ENCODE results near the gene SYNE2. TPM values are rescaled to one million over a fixed set of nuclear protein-coding genes. Genes with fewer than 3 reads are reported as not detected.

The SYNE2 gene
- total and polyA plus RNA-seq, 5 donors from 2014 or later = 25.6 to 348 (median 32.3) TPM

- DNase-seq (no peak), ATAC-seq (ENCODE audit: low read depth in 2 of 2) (no peak)
- Mint-ChIP-seq H3K4me1 (no peaks in the 10 kb centered on the region), H3K4me3 (no peak overlapping the region), H3K27me3 (no peaks in the 10 kb centered on the region), H3K36me3 (peaks cover 44% of the 10 kb centered on the region), H3K27ac (no peak overlapping the region), H3K9me3 (no peaks in the 10 kb centered on the region)
- no peaks in the 10 kb centered on the region for H3K9me3 ChIP-seq (ENCODE audit: control insufficient read depth in 2 of 2, low read length in 2 of 2)
- H3K27ac ChIP-seq (ENCODE audit: insufficient read depth, low read length, poor library complexity, severe bottlenecking) = no peak overlapping the region
- H3K4me1 ChIP-seq (ENCODE audit: control insufficient read depth, insufficient read depth, low read length, poor library complexity, severe bottlenecking) = no peaks in the 10 kb centered on the region
- peaks cover 81% of the 10 kb centered on the region for H3K36me3 ChIP-seq (ENCODE audit: control insufficient read depth, insufficient read depth, low read length)
- H3K4me3 ChIP-seq (ENCODE audit: low read depth, low read length) = no peak overlapping the region
- H3K27me3 ChIP-seq (ENCODE audit: control insufficient read depth, insufficient read depth, low read length) = no peaks in the 10 kb centered on the region
These were observed 257.2 kb downstream of the SYNE2 start for GRCh38 chr14:64109819-64110554.

- H3K27me3 Mint-ChIP-seq = no peaks in the 10 kb centered on the region
- H3K27ac ChIP-seq (ENCODE audit: insufficient read depth, low read length, poor library complexity, severe bottlenecking) = no peak overlapping the region
- peaks cover 0 to 2% (median 0%) of the 10 kb centered on the region in 4 donors for H3K4me1 Mint-ChIP-seq
- ATAC-seq (ENCODE audit: low read depth in 2 of 2) (no peak), DNase-seq (no peak)
- no peaks in the 10 kb centered on the region for H3K9me3 Mint-ChIP-seq
- no peaks in the 10 kb centered on the region for H3K9me3 ChIP-seq (ENCODE audit: control insufficient read depth in 2 of 2, low read length in 2 of 2)
- H3K4me3 Mint-ChIP-seq = no peak overlapping the region
- H3K36me3 ChIP-seq (ENCODE audit: control insufficient read depth, insufficient read depth, low read length) = peaks cover 81% of the 10 kb centered on the region
- no peak overlapping the region for H3K4me3 ChIP-seq (ENCODE audit: low read depth, low read length)
- peaks cover 45% of the 10 kb centered on the region for H3K36me3 Mint-ChIP-seq
- H3K4me1 ChIP-seq (ENCODE audit: control insufficient read depth, insufficient read depth, low read length, poor library complexity, severe bottlenecking) = no peaks in the 10 kb centered on the region
- no peaks in the 10 kb centered on the region for H3K27me3 ChIP-seq (ENCODE audit: control insufficient read depth, insufficient read depth, low read length)
- peak overlapping the region in 2 of 3 donors; percentile 18 to 45 for H3K27ac Mint-ChIP-seq
These were observed 258.0 kb downstream of the SYNE2 start for GRCh38 chr14:64110802-64111201.

GRCh38 chr14:64112867-64113678 is 260.3 kb downstream of the SYNE2 start:
- Histone ChIP-seq H3K27ac (ENCODE audit: insufficient read depth, low read length, poor library complexity, severe bottlenecking) (no peak overlapping the region), H3K27me3 (ENCODE audit: control insufficient read depth, insufficient read depth, low read length) (no peaks in the 10 kb centered on the region), H3K9me3 (ENCODE audit: control insufficient read depth in 2 of 2, low read length in 2 of 2) (no peaks in the 10 kb centered on the region), H3K4me1 (ENCODE audit: control insufficient read depth, insufficient read depth, low read length, poor library complexity, severe bottlenecking) (no peaks in the 10 kb centered on the region), H3K36me3 (ENCODE audit: control insufficient read depth, insufficient read depth, low read length) (peaks cover 82% of the 10 kb centered on the region), H3K4me3 (ENCODE audit: low read depth, low read length) (no peak overlapping the region)
- H3K36me3 Mint-ChIP-seq = peaks cover 47% of the 10 kb centered on the region
- no peaks in the 10 kb centered on the region for H3K27me3 Mint-ChIP-seq
- H3K4me1 Mint-ChIP-seq = peaks cover 0 to 2% (median 0%) of the 10 kb centered on the region in 4 donors
- H3K9me3 Mint-ChIP-seq = no peaks in the 10 kb centered on the region
- DNase-seq (no peak), ATAC-seq (ENCODE audit: low read depth in 2 of 2) (no peak)
- H3K27ac Mint-ChIP-seq = peak overlapping the region in 1 of 3 donors; percentile 7
- no peak overlapping the region for H3K4me3 Mint-ChIP-seq

GRCh38 chr14:64114166-64114565 is 261.4 kb downstream of the SYNE2 start:
- Histone ChIP-seq H3K9me3 (ENCODE audit: control insufficient read depth in 2 of 2, low read length in 2 of 2) (no peaks in the 10 kb centered on the region), H3K4me3 (ENCODE audit: low read depth, low read length) (no peak overlapping the region), H3K27me3 (ENCODE audit: control insufficient read depth, insufficient read depth, low read length) (no peaks in the 10 kb centered on the region), H3K4me1 (ENCODE audit: control insufficient read depth, insufficient read depth, low read length, poor library complexity, severe bottlenecking) (no peaks in the 10 kb centered on the region), H3K36me3 (ENCODE audit: control insufficient read depth, insufficient read depth, low read length) (peaks cover 79% of the 10 kb centered on the region), H3K27ac (ENCODE audit: insufficient read depth, low read length, poor library complexity, severe bottlenecking) (no peak overlapping the region)
- H3K4me1 Mint-ChIP-seq = peaks cover 0 to 2% (median 0%) of the 10 kb centered on the region in 4 donors
- H3K4me3 Mint-ChIP-seq = no peak overlapping the region
- H3K36me3 Mint-ChIP-seq = peaks cover 53% of the 10 kb centered on the region
- no peaks in the 10 kb centered on the region for H3K9me3 Mint-ChIP-seq
- DNase-seq = no peak
- no peak overlapping the region for H3K27ac Mint-ChIP-seq
- H3K27me3 Mint-ChIP-seq = no peaks in the 10 kb centered on the region
- no peak for ATAC-seq (ENCODE audit: low read depth in 2 of 2)

GRCh38 chr14:64114796-64115195 is 262.0 kb downstream of the SYNE2 start:
- H3K4me3 ChIP-seq (ENCODE audit: low read depth, low read length) = no peak overlapping the region
- H3K27ac ChIP-seq (ENCODE audit: insufficient read depth, low read length, poor library complexity, severe bottlenecking) = no peak overlapping the region
- H3K4me1 ChIP-seq (ENCODE audit: control insufficient read depth, insufficient read depth, low read length, poor library complexity, severe bottlenecking) = no peaks in the 10 kb centered on the region
- H3K36me3 ChIP-seq (ENCODE audit: control insufficient read depth, insufficient read depth, low read length) = peaks cover 79% of the 10 kb centered on the region
- H3K9me3 Mint-ChIP-seq = no peaks in the 10 kb centered on the region
- H3K36me3 Mint-ChIP-seq = peaks cover 55% of the 10 kb centered on the region
- H3K4me3 Mint-ChIP-seq = peak overlapping the region in 1 of 4 donors; percentile 95
- no peaks in the 10 kb centered on the region for H3K27me3 ChIP-seq (ENCODE audit: control insufficient read depth, insufficient read depth, low read length)
- no peak overlapping the region for H3K27ac Mint-ChIP-seq
- H3K4me1 Mint-ChIP-seq = peaks cover 0 to 2% (median 0%) of the 10 kb centered on the region in 4 donors
- no peaks in the 10 kb centered on the region for H3K27me3 Mint-ChIP-seq
- DNase-seq = no peak
- no peaks in the 10 kb centered on the region for H3K9me3 ChIP-seq (ENCODE audit: control insufficient read depth in 2 of 2, low read length in 2 of 2)
- ATAC-seq (ENCODE audit: low read depth in 2 of 2) = no peak

GRCh38 chr14:64115401-64115800 is 262.6 kb downstream of the SYNE2 start:
- peaks cover 52% of the 10 kb centered on the region for H3K36me3 Mint-ChIP-seq

GRCh38 chr14:64117671-64118402 is 265.0 kb downstream of the SYNE2 start:
- no peak overlapping the region for H3K27ac Mint-ChIP-seq
- no peak overlapping the region for H3K4me3 ChIP-seq (ENCODE audit: low read depth, low read length)
- no peaks in the 10 kb centered on the region for H3K27me3 Mint-ChIP-seq
- H3K36me3 Mint-ChIP-seq = peaks cover 58% of the 10 kb centered on the region
- no peaks in the 10 kb centered on the region for H3K9me3 ChIP-seq (ENCODE audit: control insufficient read depth in 2 of 2, low read length in 2 of 2)
- peaks cover 0 to 2% (median 0%) of the 10 kb centered on the region in 4 donors for H3K4me1 Mint-ChIP-seq
- H3K9me3 Mint-ChIP-seq = no peaks in the 10 kb centered on the region
- H3K36me3 ChIP-seq (ENCODE audit: control insufficient read depth, insufficient read depth, low read length) = peaks cover 79% of the 10 kb centered on the region
- H3K4me3 Mint-ChIP-seq = no peak overlapping the region
- DNase-seq (no peak), ATAC-seq (ENCODE audit: low read depth in 2 of 2) (no peak)
- no peaks in the 10 kb centered on the region for H3K27me3 ChIP-seq (ENCODE audit: control insufficient read depth, insufficient read depth, low read length)
- H3K27ac ChIP-seq (ENCODE audit: insufficient read depth, low read length, poor library complexity, severe bottlenecking) = no peak overlapping the region
- H3K4me1 ChIP-seq (ENCODE audit: control insufficient read depth, insufficient read depth, low read length, poor library complexity, severe bottlenecking) = no peaks in the 10 kb centered on the region

More at GRCh38 chr14:64115401-64115800, 262.6 kb downstream of the SYNE2 start:
- H3K27me3 Mint-ChIP-seq = no peaks in the 10 kb centered on the region
- peaks cover 78% of the 10 kb centered on the region for H3K36me3 ChIP-seq (ENCODE audit: control insufficient read depth, insufficient read depth, low read length)
- H3K4me1 ChIP-seq (ENCODE audit: control insufficient read depth, insufficient read depth, low read length, poor library complexity, severe bottlenecking) = no peaks in the 10 kb centered on the region
- peaks cover 0 to 2% (median 0%) of the 10 kb centered on the region in 4 donors for H3K4me1 Mint-ChIP-seq
- peak overlapping the region in 1 of 4 donors; percentile 95 for H3K4me3 Mint-ChIP-seq
- no peaks in the 10 kb centered on the region for H3K9me3 Mint-ChIP-seq
- H3K27ac ChIP-seq (ENCODE audit: insufficient read depth, low read length, poor library complexity, severe bottlenecking) = no peak overlapping the region
- no peaks in the 10 kb centered on the region for H3K27me3 ChIP-seq (ENCODE audit: control insufficient read depth, insufficient read depth, low read length)
- H3K4me3 ChIP-seq (ENCODE audit: low read depth, low read length) = no peak overlapping the region
- peak overlapping the region in 1 of 3 donors; percentile 46 for H3K27ac Mint-ChIP-seq
- no peak for ATAC-seq (ENCODE audit: low read depth in 2 of 2)
- DNase-seq = no peak
- no peaks in the 10 kb centered on the region for H3K9me3 ChIP-seq (ENCODE audit: control insufficient read depth in 2 of 2, low read length in 2 of 2)
